Measurements from ENCODE around the gene TGFB2. TPM values are rescaled to one million over a fixed set of nuclear protein-coding genes. Genes with fewer than 3 reads are reported as not detected.

Gene TGFB2
- polyA plus RNA-seq, 2 of the 4 experiments (the other 2 are of a cell fraction): 29.7 to 65.8 TPM

DNA sequence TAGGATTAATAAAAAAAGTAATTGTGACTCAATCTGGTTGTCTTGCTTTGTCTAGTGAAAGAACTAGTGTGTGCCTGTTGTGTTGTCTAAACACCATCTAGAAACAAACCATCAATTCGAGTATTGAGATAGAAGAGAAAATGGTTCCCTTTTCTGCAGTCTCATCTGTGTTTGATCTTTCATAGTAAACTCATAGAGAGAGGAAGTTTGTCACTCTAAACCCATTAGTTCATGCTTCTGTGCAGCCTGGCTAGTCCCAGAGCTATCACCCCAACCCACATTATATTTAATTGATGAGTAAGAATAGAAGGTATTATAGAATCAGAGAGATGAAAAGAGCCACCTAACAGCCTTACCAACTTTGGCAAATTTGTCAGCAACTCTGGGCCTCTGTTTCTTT is 99.5 kb downstream of the TGFB2 start:
- Histone ChIP-seq H3K9me3 (peaks cover 8% of the 10 kb centered on the region; the same call in 2 of the 3 replicates), H3K27ac (peak overlapping the region in 1 of 2 experiments; percentile 34; a peak in 2 of 6 replicates), H3K4me1 (0 out of 3 replicates have a peak, but pooled peaks cover 5% of the 10 kb centered on the region), H3K4me2 (no peak overlapping the region), H3K4me3 (no peak overlapping the region)
- ChIA-PET CTCF (interaction anchor here (0.9 to 1.6 kb wide), 3 partner anchors 23 to 44 kb away, joined by 3 to 4 read pairs (median 3); no protein-coding TSS in a partner anchor), POLR2A (no interaction called here)
- ATAC-seq (no peak), FAIRE-seq (no peak), DNase-seq (ENCODE audit: low read depth in 1 of 2, low spot score in 1 of 2) (no peak)
- no peak for TF ChIP-seq JUNB (IDR thresholded peaks at IDR 0.05)
- TF ChIP-seq, protein P1, sequence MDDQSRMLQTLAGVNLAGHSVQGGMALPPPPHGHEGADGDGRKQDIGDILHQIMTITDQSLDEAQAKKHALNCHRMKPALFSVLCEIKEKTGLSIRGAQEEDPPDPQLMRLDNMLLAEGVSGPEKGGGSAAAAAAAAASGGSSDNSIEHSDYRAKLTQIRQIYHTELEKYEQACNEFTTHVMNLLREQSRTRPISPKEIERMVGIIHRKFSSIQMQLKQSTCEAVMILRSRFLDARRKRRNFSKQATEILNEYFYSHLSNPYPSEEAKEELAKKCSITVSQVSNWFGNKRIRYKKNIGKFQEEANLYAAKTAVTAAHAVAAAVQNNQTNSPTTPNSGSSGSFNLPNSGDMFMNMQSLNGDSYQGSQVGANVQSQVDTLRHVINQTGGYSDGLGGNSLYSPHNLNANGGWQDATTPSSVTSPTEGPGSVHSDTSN (IDR thresholded peaks at IDR 0.05): no peak
- TF ChIP-seq HOXB13 (CRISPR knock-in tag; IDR thresholded peaks at IDR 0.05; ENCODE audit: low read depth): no peak
- TF ChIP-seq, protein P2, sequence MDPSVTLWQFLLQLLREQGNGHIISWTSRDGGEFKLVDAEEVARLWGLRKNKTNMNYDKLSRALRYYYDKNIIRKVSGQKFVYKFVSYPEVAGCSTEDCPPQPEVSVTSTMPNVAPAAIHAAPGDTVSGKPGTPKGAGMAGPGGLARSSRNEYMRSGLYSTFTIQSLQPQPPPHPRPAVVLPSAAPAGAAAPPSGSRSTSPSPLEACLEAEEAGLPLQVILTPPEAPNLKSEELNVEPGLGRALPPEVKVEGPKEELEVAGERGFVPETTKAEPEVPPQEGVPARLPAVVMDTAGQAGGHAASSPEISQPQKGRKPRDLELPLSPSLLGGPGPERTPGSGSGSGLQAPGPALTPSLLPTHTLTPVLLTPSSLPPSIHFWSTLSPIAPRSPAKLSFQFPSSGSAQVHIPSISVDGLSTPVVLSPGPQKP (IDR thresholded peaks at IDR 0.05; ENCODE audit: low read depth, low read length): no peak
- TF ChIP-seq ZFP36 (IDR thresholded peaks at IDR 0.05; ENCODE audit: borderline replicate concordance, partially characterized antibody): no peak
- TF ChIP-seq, protein P3, sequence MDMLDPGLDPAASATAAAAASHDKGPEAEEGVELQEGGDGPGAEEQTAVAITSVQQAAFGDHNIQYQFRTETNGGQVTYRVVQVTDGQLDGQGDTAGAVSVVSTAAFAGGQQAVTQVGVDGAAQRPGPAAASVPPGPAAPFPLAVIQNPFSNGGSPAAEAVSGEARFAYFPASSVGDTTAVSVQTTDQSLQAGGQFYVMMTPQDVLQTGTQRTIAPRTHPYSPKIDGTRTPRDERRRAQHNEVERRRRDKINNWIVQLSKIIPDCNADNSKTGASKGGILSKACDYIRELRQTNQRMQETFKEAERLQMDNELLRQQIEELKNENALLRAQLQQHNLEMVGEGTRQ (IDR thresholded peaks at IDR 0.05): no peak
- no peak for TF ChIP-seq MYC (IDR thresholded peaks at IDR 0.05; ENCODE audit: borderline replicate concordance, low read length)
- no peak for TF ChIP-seq KDM1A (IDR thresholded peaks at IDR 0.05; ENCODE audit: low read depth)
- TF ChIP-seq TP53 (CRISPR knock-in tag; IDR thresholded peaks at IDR 0.05): no peak
- TF ChIP-seq, protein P4, sequence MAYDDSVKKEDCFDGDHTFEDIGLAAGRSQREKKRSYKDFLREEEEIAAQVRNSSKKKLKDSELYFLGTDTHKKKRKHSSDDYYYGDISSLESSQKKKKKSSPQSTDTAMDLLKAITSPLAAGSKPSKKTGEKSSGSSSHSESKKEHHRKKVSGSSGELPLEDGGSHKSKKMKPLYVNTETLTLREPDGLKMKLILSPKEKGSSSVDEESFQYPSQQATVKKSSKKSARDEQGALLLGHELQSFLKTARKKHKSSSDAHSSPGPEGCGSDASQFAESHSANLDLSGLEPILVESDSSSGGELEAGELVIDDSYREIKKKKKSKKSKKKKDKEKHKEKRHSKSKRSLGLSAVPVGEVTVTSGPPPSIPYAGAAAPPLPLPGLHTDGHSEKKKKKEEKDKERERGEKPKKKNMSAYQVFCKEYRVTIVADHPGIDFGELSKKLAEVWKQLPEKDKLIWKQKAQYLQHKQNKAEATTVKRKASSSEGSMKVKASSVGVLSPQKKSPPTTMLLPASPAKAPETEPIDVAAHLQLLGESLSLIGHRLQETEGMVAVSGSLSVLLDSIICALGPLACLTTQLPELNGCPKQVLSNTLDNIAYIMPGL (CRISPR knock-in tag; IDR thresholded peaks at IDR 0.05; ENCODE audit: borderline replicate concordance): no peak
- no peak for TF ChIP-seq CBX2 (IDR thresholded peaks at IDR 0.05; ENCODE audit: borderline replicate concordance, low read depth)
- no peak for TF ChIP-seq SREBF2 (IDR thresholded peaks at IDR 0.05)
- no peak for TF ChIP-seq CBX8 (IDR thresholded peaks at IDR 0.05)
- no peak for TF ChIP-seq MAFK (IDR thresholded peaks at IDR 0.05; ENCODE audit: partially characterized antibody)
- no peak for TF ChIP-seq CEBPB (IDR thresholded peaks at IDR 0.05)
- 69% methylated on average over 1 of the region's 1 CpG for WGBS (ENCODE audit: missing lambda C conversion rate)

DNA sequence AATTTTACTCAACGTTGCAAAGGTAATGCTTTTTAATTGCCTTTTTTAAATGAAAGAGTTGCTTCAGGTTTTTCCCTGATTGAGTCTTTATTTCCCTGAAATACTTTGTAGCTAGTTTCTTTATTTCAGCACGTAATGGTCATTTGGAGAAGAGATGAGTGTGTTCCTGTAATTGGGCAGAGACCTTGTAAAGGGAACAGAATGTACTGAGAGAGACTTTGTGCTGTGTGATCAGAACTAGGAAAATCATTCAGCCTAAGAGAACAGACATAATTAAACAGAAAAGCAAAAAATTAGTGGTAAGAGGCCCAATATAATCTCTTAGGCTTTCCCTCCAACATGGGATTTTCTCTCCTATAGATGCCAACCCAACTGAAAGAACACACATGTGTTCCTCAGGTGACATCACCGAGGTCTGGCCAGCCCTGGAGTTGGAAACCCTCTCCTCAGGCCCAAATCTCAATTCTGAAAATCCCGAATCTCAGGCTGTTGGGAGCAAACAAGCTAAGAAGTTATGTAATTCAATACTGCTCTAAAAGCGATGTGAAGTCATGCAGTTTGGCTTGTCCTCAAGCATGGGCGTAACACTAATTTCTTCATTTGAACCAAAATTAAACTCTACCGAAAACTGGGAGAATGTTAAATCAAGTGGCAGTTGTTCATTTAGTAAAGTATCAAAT is 102.0 kb downstream of the TGFB2 start:
- ChIA-PET CTCF (interaction anchor here (1.3 kb wide), 1 partner anchor 11 kb away, joined by 3 read pairs; no protein-coding TSS in a partner anchor), POLR2A (no interaction called here)
- Histone ChIP-seq H3K4me1 (0 out of 3 replicates have a peak, but pooled peaks cover 3% of the 10 kb centered on the region), H3K9me3 (peaks cover 8% of the 10 kb centered on the region), H3K27ac (no peak overlapping the region), H3K4me3 (no peak overlapping the region), H3K4me2 (no peak overlapping the region)
- ATAC-seq (no peak), DNase-seq (ENCODE audit: low read depth in 1 of 2, low spot score in 1 of 2) (no peak), FAIRE-seq (peak; percentile 7)
- 91% methylated on average over 7 of the region's 7 CpGs for WGBS (ENCODE audit: missing lambda C conversion rate)
- TF ChIP-seq ESRRA (IDR thresholded peaks at IDR 0.05; ENCODE audit: borderline replicate concordance, low read length) (no peak), FOSL2 (IDR thresholded peaks at IDR 0.05) (no peak), FOSL2 (CRISPR knock-in tag; IDR thresholded peaks at IDR 0.05) (no peak), RFX5 (IDR thresholded peaks at IDR 0.05) (no peak)
